NCI-H1694 (cell line): ENCODE results near the gene ZBTB7C.
"Not testable (repeated sequence)": the region's sequence is repeated elsewhere in the genome, so short reads cannot be mapped to it uniquely, and the experiment has no call there.

Experiments
- DNase-seq: peaks from one replicate; lab custom pipeline; 2025; lab: John Stamatoyannopoulos, UW

The ZBTB7C gene

GRCh38 chr18:48296581-48296980 lies 112.6 kb downstream of the ZBTB7C start:
- DNase-seq: no peak

GRCh38 chr18:48295586-48296311 lies 113.4 kb downstream of the ZBTB7C start:
- no peak for DNase-seq

- DNase-seq: no peak
These were observed 114.1 kb downstream of the ZBTB7C start for GRCh38 chr18:48294899-48295585.

- peak; percentile 28 for DNase-seq
These were observed 115.0 kb downstream of the ZBTB7C start for GRCh38 chr18:48293954-48294898.

GRCh38 chr18:48292782-48293424 lies 116.3 kb downstream of the ZBTB7C start:
- DNase-seq: no peak

GRCh38 chr18:48292229-48292628 lies 117.0 kb downstream of the ZBTB7C start:
- DNase-seq: no peak

- DNase-seq: no peak
These were observed 118.8 kb downstream of the ZBTB7C start for GRCh38 chr18:48290162-48290926.

GRCh38 chr18:48284743-48285142 lies 124.4 kb downstream of the ZBTB7C start:
- no peak for DNase-seq

- DNase-seq: not testable (repeated sequence)
These were observed 125.2 kb downstream of the ZBTB7C start for GRCh38 chr18:48284011-48284410.

GRCh38 chr18:48281460-48281859 lies 127.7 kb downstream of the ZBTB7C start:
- DNase-seq: not testable (repeated sequence)

- no peak for DNase-seq
These were observed 129.9 kb downstream of the ZBTB7C start for GRCh38 chr18:48279312-48279711.

- DNase-seq: no peak
These were observed 131.1 kb downstream of the ZBTB7C start for GRCh38 chr18:48278081-48278480.

- DNase-seq: no peak
These were observed 134.9 kb downstream of the ZBTB7C start for GRCh38 chr18:48274301-48274700.

- DNase-seq: no peak
These were observed 138.3 kb downstream of the ZBTB7C start for GRCh38 chr18:48270929-48271328.

- no peak for DNase-seq
These were observed 143.9 kb downstream of the ZBTB7C start for GRCh38 chr18:48265328-48265727.

GRCh38 chr18:48263914-48264902 lies 145.0 kb downstream of the ZBTB7C start:
- no peak for DNase-seq

GRCh38 chr18:48263192-48263853 lies 145.9 kb downstream of the ZBTB7C start:
- DNase-seq: no peak

- no peak for DNase-seq
These were observed 148.9 kb downstream of the ZBTB7C start for GRCh38 chr18:48260237-48260636.

GRCh38 chr18:48256848-48257247 lies 152.3 kb downstream of the ZBTB7C start:
- no peak for DNase-seq
